HG02763 (cell line): ENCODE data around the gene NIN.

Source experiments
- ATAC-seq: cut with Tn5 transposase; IDR thresholded peaks from one replicate; pipeline ENCODE4 v1.9.1; 2021; ENCODE audit warnings: mild to moderate bottlenecking, moderate library complexity; ENCODE audit not compliant: unreplicated experiment

Gene NIN

DNA sequence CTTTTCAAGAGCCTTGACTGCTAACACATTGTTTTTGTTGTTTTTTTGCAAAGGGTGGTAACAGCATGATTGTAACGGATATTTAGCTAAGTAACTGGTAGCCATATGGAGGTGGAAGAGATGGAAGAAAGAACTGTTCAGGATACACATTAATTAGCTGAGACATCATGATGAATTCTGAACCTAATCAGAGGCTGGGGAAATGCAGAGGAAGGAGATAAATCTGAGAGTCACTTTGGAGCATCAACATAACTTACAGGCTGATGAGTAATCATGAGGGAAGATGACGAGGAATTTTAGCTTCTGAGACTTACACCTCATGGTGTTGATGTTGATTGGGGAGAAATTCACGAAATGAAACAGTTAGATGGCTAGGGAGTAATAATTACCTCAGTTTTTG, 62.3 kb downstream of the NIN start:
- no peak for ATAC-seq

DNA sequence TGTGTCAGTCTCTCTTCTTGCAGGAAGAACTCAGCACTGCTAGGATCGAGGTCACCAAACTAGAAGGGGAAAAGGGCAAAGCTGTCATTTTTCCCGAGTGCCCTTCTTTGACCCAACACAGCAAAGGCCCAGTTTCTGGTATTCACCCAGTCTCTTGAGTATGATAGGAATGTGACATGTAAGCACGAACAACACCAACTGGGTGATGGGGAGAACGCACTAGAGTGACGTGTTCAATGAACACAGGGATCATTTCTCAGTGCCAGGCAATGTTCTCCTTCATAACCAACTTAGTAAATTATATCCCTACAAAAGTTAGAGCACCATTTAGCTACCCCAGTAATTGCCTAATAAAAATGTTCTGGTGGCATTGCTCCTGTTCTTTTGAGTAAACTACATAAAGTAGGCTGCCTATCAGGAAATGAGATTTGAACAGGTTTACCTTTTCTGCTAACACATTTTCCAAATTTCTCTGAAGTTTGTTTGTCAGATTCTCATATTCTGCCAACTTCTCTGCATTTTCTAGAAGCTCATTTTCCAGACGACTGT, 64.5 kb downstream of the NIN start:
- ATAC-seq, result no peak

DNA sequence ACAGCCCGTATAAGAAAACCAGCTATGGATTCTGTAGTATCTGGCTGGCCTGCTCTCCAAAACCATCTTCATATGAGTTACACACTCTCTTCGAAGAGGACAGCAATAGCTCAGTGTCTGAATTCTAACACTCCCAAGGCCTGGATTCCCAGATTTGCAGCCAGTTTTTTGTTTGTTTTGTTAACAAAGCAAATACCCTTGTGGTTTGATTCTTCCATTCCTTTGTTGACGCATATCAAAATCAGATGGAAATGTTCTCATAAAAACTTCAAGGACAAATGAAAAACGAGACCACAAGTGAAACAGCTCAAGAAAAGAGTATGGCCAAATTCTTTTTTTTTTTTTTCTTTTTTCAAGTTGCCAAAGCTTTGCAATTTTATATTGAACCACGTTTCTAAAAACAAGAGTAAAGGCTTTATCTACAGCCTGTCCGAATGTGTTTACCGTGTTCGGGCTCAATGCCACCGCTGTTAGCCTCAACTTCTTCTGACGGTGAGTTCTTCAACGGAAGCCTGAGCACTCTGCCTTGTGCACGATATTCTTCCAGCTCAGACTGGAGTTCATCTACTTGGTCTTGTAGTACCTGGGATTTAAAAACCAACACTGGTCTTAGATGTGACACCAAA, 67.5 kb downstream of the NIN start:
- no peak for ATAC-seq

DNA sequence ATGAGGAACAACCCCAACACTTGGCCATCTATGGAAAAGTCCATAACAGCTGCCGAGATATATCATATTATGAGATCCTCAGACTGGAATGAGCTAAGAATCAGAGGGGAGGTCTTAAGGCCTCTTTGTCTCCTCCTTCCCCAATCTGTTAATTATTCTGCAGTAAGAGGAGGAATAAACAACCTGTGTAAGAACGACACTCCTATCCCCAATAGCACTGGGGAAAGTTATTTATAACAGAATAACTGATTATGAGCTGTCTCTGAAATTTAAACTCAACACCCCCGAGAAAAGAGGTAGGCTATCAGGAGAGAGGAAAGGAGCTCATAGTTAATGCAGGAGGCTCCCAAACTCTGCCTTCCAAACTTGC, 68.0 kb downstream of the NIN start:
- no peak for ATAC-seq

DNA sequence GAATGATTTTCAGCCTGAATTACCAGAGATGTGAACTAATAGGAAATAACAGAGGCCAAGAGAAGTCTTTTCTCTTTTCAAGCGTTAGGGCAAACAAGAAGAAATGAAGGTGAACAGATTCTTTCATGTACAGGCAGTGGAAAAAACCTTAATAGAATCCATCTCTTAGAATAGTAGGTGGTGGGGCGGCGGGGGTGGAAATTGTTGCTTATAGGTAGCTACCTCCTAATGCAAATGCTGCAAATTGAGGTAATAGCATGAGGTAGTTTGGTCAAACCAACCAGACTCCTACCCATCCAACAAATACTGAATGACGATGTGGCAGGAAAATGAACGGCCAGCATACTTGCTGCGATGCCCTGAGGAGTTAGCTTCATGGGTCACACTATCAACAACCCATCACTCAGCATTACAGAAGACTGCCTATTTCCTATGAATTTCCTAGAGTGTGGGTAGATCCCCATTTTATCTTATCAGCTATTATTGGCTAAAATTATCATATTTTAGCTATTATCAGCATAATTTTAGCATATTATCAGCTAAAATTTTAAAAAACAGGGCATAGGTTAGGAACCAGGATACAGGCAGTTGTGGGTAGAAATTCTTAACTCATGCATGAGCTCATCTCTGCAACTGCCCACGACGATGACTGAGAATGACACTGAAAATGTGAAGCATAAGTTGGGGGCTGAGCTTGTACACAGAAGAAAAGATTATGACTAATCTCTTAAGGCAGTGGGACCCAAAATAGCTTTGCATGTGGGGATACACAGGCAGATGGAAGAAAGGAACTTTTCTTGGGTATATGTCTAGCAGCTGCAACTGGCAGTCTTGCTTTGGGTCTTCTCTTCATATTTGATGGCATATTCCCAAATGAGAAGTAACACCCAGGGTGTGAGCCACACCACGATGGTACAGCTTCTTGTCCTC, 68.7 kb downstream of the NIN start:
- ATAC-seq, result peak; percentile 72

DNA sequence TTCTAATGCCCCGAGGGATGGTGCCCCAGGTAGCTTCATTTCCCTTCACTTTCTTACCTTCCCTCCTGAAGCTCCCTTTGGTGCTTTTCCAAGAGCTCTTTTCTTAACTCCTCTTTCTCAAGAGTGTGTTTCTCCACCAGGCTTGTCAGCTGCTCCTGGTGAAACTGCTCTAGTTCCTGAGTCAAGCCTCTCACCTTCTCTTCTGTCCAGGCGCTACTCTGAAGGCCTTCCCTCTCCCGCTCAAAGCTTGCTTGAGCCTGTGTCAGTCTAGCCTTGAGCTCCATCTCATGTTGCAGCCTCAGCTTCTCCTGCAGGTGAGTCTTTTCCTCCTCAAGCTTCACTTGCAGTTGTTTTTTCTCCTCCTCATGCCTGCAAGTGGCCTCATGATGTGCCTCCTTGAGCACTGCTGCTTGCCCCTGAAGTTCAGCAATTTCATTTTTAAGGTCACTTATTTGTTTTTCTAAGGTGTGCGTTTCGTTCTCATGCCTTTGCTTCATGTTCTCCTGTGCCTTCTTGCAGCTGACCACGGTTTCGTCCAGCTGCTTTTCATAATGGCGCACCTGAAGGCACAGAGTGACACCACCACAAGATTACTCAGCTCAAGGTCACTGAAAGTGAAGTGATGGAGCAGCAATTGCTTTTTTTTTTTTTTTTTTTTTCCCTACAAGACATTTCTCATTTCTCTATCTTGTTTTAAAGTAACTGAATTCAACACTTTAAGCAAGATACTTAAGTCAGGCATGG, 71.0 kb downstream of the NIN start:
- no peak for ATAC-seq

DNA sequence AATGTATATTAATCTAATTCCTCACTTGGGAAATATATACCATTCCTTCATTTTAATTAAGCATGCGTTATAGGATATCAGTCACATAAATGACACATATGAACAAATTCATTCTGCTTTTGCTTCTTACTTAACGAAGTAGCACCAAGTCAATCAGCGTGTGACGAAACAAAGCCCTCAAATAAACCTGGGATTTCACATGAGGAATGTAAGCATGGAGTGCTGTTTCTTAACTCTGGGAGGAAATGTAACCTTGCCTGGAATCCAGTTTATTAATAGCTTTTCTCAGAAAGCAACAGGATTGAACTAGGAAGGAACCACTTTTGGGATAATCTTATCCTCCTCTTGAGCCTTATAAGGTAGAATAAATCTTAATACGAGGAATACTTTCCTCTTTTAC, 72.0 kb downstream of the NIN start:
- no peak for ATAC-seq

DNA sequence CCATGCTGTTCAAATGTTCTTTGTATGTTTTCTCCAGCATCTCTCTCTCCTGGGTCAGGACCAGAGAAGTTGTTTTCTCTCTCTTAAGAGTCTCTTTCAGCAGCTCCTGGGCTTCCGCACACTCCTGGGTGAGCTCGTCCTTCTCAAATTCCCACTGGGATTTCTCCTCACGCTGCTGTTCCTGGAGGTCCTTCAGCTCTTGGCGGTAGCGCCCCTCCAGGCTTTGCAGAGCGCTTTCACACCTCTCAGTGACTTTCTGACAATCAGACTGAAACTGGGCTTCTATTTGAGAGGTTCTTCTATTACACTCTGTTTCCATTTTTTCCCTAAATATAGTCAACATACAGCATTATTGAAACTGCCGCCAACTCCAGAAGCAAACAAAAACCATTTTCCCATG, 72.7 kb downstream of the NIN start:
- ATAC-seq, result no peak

DNA sequence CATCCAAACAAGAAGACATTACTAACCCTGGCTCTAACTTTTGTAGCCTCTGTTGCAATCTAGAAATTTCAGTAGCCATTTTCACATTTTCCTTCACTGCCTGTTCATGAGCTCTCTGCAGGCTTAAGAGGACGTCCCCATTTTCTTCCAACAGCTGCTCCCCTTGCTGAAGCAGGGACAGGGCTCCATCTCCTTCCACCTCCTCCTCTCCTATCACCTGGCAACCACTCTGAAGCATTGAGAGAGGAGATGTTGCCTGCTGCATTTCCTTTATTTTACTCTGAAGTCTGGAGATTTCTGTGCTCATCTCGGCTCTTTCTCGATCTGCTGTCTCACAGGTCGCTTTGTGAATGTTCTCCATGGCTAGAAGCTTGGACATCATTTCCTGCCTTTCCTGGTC, 73.3 kb downstream of the NIN start:
- no peak for ATAC-seq

DNA sequence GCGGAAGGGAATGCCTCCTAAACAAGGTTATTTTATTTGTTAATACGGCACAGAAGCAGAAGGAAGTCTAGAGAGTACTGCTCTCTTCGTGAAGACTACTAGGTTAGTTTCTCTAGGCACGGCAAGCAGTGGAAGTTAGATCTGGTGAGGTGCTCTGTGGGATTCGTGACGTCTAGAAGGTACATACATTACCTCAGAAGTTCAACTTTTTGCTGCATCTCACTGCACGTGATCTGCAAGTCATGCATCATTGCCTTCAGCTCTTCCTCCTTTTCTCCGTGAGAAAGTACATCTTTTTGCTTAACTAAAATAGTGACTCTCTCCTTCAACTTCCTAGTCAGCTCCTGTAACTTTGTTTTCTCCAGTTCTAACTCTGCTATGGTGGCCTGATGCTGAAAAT, 74.7 kb downstream of the NIN start:
- no peak for ATAC-seq

DNA sequence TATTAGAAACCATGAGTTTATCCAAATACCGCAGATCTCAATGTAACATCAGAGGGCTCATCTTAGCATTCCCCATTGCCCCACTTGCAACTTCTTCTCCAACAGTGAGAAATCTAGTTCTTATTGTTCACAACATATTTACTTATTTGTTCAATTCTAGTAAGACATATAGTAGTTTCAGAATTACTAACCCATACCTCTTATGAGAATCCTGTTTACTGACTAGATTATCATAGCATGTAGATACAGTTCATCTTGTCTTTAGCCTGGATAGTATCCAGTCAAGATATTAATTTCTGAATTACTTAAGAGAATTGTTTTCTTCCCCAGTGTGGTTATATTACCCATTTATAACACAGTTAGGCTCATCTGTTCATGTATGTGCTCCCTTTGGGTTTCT, 80.6 kb downstream of the NIN start:
- no peak for ATAC-seq

DNA sequence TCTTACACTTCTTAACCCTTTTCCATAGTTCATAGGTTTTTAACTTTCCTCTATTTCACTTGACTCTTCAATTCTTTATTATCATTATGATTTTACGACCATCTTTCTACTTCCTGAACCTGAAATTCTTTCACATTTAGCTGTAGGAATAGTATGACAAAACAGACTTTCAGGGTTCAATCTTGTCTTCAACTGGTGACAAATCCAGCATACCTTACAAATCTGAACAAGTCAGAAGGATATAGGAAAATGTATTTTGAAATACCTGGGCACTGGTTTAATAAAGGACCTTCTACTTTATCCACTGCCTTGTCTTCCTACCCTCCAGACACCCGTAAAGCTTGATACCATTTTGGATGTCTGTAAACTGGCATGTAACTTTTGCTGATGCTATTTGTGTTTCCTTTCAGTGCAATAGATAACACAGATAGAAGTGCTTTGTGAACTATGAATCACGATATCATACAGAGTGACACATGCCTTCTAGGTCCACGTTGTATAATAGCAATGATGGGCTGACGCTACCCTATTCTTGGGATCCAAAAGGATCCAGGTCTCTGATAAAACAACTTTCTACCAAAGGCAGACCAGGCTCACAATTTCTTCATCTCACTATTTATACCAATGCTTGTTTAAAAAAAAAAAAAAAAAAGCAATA, 85.4 kb downstream of the NIN start:
- no peak for ATAC-seq

DNA sequence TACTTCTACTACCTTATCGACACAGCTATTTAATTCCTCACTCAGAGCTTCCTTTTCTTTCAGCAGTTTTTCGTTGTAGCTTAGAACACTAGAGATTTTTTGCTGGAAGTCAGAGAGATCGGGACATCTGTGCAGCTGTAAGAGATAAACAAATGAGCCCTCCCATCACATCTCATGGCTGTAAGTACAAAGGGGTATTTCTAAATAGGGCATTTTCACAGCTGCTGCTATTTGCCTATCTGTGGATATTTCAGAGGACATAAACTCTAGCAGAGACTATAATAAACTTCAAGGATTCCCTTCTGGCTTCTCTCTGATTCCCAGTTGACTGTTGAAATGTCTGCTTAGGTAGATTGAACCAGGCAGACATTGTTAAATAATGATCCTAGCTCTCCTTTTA, 86.7 kb downstream of the NIN start:
- no peak for ATAC-seq

DNA sequence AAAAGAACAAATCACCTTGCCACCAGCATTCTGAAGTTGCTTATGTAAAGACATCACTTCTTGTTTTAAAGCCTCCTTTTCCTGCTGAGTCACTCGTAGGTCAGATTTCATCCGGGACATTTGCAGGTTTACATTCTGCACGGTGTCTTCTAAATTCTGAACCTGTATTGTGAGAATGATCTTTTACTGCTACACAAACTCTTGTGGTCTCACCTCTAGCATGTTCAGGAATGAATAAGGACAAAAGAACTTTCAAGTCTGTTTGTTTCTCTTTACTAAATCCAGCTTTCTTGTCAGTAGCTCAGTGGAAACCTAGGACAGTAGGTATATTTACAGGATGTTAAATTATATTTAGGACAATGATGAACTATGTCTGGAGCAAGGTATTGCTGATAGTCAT, 89.4 kb downstream of the NIN start:
- no peak for ATAC-seq

DNA sequence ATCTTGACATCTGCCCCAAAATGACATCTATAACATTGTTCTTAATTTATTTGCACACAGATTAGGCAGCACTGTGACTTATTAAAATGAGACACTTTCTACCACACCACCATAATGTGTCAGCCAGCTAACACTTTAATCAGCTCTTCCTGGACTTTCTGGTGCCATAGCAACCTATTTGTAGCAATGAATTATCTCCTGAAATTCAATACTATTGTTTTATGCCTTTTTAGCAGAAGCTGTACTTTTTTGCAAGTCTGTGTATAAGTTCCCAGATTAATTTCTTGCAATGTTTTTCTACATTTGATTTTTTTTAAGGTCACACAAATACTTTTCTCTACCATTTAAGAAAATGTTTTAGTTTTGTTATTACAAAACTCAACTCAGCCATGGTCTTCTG, 90.1 kb downstream of the NIN start:
- no peak for ATAC-seq

DNA sequence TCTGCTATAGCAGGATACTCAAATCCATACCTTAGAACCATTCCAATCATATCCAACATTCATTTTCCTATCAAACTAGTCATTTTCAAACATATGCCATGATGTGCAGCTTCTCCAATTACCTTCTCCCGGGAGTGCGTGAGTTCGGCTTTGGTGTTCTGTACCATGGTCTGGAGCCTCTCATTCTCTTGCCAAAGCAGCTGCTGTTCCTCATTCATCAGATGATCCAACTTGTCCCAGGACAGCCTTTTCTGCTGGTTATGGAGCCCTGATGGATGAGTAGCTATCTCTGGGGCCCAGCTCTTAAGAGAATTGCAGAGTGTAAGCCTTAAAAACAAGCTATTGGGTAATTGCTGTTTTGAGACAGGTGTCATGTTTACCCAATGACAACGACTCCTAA, 91.8 kb downstream of the NIN start:
- no peak for ATAC-seq

DNA sequence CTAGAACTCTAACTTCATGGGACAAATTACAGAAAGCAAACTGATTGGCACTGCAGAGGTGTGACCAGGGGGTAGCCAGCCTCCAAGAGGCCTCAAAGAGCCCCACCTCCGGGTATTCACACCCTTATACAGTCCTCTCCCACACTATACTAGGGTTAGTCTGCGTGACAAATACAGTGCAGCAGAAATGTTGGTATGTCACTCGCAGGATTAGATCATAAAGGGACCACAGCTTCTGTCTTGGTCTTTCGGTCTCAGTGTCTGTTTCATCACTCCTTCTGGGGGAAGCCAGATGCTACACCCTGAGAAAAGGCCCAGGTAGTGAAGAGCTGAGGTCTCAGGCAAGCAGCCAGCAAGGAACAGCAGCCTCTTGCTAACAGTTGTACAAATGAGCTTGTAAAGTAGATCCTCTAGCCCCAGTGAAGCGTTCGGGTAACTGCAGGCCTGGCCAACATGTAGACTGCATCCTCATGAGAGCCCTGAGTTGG, 94.0 kb downstream of the NIN start:
- ATAC-seq, result peak; percentile 75

DNA sequence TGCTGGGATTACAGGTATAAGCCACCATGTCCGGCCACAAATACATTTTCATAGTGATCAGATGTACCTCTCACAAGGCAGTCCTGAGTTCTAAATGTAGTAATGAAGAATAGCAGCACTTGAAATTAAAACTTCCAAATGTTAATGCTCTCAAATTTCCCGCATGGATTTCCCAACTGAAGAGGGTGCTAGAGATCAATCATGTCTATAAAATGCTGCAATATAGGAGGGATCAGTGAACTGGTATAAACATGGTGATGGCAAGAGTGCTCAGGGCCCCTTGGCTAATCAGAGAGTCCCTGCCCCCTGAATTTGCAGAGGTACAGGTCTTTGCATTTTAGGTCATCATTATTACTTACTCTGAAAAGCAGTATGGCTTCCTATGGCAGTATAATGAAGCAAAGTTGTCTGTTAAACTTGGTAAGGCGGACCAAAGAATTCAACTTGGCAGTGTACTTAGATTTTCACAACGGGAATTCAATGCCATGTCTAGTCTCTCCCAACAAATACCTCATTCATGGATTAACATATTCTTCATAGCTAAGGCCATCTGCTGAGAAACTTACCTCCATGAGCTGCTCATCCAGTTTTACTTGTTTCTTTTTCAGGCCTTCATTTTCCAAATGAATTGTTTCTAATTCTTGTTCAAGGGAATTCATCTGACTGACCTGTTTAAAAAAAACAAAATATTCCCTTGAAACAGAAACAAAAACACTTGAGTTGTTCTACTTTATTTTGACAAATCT, 95.8 kb downstream of the NIN start:
- no peak for ATAC-seq

DNA sequence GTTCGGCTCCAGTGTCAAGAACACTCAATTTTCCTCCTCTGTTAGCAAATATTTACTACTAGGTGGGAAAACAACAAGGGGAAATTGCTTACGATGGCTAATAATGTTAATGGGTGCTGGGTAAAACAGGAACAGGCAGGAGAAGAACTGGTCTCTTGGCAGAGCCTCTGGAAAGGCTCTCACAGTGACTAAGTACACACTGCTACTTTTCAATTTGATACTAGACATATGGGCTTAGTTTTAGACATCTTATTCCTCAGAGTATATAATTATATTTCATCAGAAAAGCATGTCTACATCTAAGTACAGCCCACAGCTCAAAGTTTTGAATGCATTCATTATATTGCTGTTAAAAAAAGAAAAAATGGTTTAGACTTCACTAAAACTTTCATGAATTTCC, 97.5 kb downstream of the NIN start:
- ATAC-seq, result no peak

DNA sequence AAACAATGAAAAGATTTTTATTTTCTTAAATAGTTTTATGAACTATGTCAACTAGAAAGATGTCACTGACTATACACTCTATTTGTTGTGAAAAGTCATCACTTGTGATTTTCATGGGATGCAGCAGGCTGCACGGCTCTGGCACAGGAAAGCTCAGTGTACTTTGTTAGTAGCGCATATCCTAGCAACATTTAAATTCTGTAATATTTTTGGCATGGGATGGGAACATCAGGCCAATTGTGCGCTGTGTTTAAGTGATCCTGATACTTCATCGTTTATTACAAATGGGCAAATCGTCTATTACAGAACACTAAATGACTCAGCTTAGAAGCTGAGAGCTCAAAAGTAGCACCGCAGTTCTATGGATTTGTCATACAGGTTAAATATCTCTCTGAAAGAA, 102.1 kb downstream of the NIN start:
- no peak for ATAC-seq
